Omental fat pad (tissue), 4 donors: Measurements from ENCODE around the gene TECPR2. TPM values are rescaled to one million over a fixed set of nuclear protein-coding genes. Genes with fewer than 3 reads are reported as not detected.

Source experiments
- ATAC-seq: fragments of 150-250 bp; one replicate; pipeline ENCODE4 v1.9.1; 2016; ENCODE audit warnings: mild to moderate bottlenecking, moderate library complexity; ENCODE audit not compliant: low FRiP score
- DNase-seq: peaks from one replicate; pipeline ENCODE4 v3.0.0-alpha.2; 2019; ENCODE audit warnings: low spot score
- CTCF ChIP-seq, 3 donors: fragments of 450-650 bp; IDR thresholded peaks; one replicate each; pipeline ENCODE4 v1.5.1; 2016 to 2017; ENCODE audit warnings: antibody characterized with exemption in 3 of 3, mild to moderate bottlenecking in 3 of 3, moderate library complexity in 2 of 3
- total RNA-seq, 4 donors: library from RNA; depleted of rRNA; stranded (reverse); fragments of >200 nt; gene quantifications; one replicate each; pipeline ENCODE4 v1.1.0, GENCODE V29; 2016

Gene TECPR2
- total RNA-seq, 4 donors from 2014 or later, result 12.7 to 46.0 (median 17.9) TPM

DNA sequence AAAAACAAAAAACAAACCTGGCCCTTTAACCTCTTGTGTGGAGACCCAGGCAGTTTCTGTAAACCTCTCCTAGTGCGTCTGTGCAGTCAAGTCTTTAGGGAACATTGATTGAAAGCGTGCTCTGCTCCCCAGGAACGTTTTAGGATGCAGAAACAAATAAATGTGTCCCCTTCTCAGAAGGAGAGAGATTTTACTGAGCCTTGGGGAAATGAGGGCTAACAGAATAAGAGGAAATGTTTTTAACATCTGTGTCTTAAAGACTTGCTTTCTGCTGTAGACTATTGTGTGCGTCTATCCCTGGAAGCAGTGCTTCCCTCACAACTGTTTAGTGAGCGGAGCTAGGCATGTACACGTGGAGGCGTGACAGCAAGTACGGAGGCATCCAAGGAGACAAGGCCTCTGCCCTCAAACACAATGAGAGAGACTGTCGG, 54.3 kb downstream of the TECPR2 start:
- DNase-seq, result no peak
- TF ChIP-seq CTCF (IDR thresholded peaks at IDR 0.05), result no peak
- no peak for ATAC-seq

DNA sequence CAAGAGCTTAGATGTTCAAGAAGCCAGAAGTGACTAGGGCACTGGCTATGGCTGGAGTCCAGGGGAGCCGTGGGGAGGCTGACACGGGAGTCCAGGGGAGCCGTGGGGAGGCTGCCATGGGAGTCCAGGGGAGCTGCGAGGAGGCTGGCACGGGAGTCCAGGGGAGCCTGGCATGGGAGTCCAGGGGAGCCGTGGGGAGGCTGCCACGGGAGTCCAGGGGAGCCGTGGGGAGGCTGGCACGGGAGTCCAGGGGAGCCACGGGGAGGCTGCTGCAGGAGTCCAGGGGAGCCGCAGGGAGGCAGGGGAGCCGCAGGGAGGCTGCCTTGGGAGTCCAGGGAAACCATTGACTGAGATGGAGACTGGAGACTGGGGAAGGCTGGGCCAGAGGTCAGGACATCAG, 54.9 kb downstream of the TECPR2 start:
- no peak for DNase-seq
- ATAC-seq, result no peak
- TF ChIP-seq CTCF (IDR thresholded peaks at IDR 0.05), result no peak

- no peak for TF ChIP-seq CTCF (IDR thresholded peaks at IDR 0.05)
- DNase-seq (no peak), ATAC-seq (no peak)
Measured at GRCh38 chr14:102418169-102418852, 55.6 kb downstream of the TECPR2 start.

GRCh38 chr14:102418853-102419240, 56.1 kb downstream of the TECPR2 start:
- ATAC-seq (no peak), DNase-seq (no peak)
- TF ChIP-seq CTCF (IDR thresholded peaks at IDR 0.05), result no peak

- TF ChIP-seq CTCF (IDR thresholded peaks at IDR 0.05), result no peak
- ATAC-seq (no peak), DNase-seq (no peak)
Measured at GRCh38 chr14:102419276-102419675, 56.5 kb downstream of the TECPR2 start.

- ATAC-seq (no peak), DNase-seq (no peak)
- TF ChIP-seq CTCF (IDR thresholded peaks at IDR 0.05), result no peak
Measured at GRCh38 chr14:102419716-102420115, 57.0 kb downstream of the TECPR2 start.

DNA sequence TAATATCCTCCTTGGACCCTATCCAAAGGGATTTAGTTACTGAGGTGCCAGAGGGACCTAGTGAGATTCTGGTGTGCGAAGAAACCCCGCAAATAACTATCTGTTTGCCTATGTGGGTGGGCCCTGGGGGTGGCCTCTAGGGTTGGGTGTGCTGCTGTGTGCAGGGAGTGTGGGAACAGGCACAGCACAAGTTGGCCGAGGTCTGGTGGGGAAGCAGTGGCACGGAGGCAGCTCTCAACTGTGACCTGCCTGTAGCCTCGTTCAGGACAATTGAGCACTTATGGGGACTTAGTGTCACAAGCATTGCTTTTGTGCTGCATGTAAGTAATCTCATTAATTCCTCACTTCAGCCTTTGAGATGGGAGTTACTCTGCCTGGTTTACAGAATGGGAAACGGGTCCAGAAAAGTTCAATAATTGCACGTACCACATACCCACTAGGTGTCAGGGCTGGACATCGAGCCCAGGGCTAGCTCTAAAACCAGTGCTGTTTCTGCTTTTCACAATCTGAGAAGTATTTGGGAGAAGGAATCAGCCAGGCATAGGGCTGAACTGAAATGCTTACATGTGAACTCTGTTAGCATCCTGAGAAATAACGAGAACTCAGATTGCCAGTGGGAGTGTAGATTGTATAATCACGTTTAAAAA, 58.8 kb downstream of the TECPR2 start:
- no peak for ATAC-seq
- no peak for DNase-seq
- no peak for TF ChIP-seq CTCF (IDR thresholded peaks at IDR 0.05)
